Activated CD4-positive, alpha-beta T cell treated with anti-CD3 and anti-CD28 coated beads, Interleukin-2, amount 10 ng/mL, durations not matched to agents 24 days and 14 days (primary cell): ENCODE data around the gene UNC79. TPM values are rescaled to one million over a fixed set of nuclear protein-coding genes. Genes with fewer than 3 reads are reported as not detected.

Experiments used
- DNase-seq: peaks from one replicate; pipeline ENCODE4 v3.0.0; 2022
- H3K27ac Mint-ChIP-seq: one replicate; pipeline ENCODE4 v1.8.0; 2022; ENCODE audit warnings: mild to moderate bottlenecking, mixed read lengths
- H3K27me3 Mint-ChIP-seq: one replicate; pipeline ENCODE4 v1.8.0; 2022; ENCODE audit warnings: mixed read lengths
- H3K36me3 Mint-ChIP-seq: one replicate; pipeline ENCODE4 v1.8.0; 2022; ENCODE audit warnings: low read depth, mild to moderate bottlenecking, mixed read lengths
- H3K4me1 Mint-ChIP-seq: one replicate; pipeline ENCODE4 v1.8.0; 2021; ENCODE audit warnings: mixed read lengths
- H3K4me3 Mint-ChIP-seq: one replicate; pipeline ENCODE4 v1.8.0; 2022; ENCODE audit warnings: mild to moderate bottlenecking, moderate library complexity, mixed read lengths
- H3K9me3 Mint-ChIP-seq: one replicate; pipeline ENCODE4 v1.8.0; 2021; ENCODE audit warnings: mixed read lengths
- intact Hi-C: fragments of 100-400 bp; cut with micrococcal nuclease; formaldehyde crosslinking; loops from one replicate; pipeline ENCODE4 v1.15.1; 2023
- total RNA-seq: library from RNA; stranded (reverse); gene quantifications from 2 replicates; pipeline ENCODE4 v1.2.3, GENCODE V29; 2022

The UNC79 gene
- total RNA-seq, 1 donor from 2014 or later, result not detected

GRCh38 chr14:93715279-93715927 lies 284.7 kb downstream of the UNC79 start:
- intact Hi-C loops, result no loop called here
- Mint-ChIP-seq H3K9me3 (no peaks in the 10 kb centered on the region), H3K36me3 (no peaks in the 10 kb centered on the region)

GRCh38 chr14:93716002-93716745 lies 285.4 kb downstream of the UNC79 start:
- no peaks in the 10 kb centered on the region for H3K27me3 Mint-ChIP-seq
- H3K9me3 Mint-ChIP-seq, result no peaks in the 10 kb centered on the region
- H3K36me3 Mint-ChIP-seq, result no peaks in the 10 kb centered on the region
- H3K4me1 Mint-ChIP-seq, result no peaks in the 10 kb centered on the region
- intact Hi-C loops, result no loop called here
- no peak overlapping the region for H3K27ac Mint-ChIP-seq
- H3K4me3 Mint-ChIP-seq, result no peak overlapping the region
- DNase-seq, result no peak

More at GRCh38 chr14:93715279-93715927, 284.7 kb downstream of the UNC79 start:
- Mint-ChIP-seq H3K4me3 (no peak overlapping the region), H3K4me1 (no peaks in the 10 kb centered on the region), H3K27me3 (no peaks in the 10 kb centered on the region), H3K27ac (no peak overlapping the region)
- DNase-seq, result no peak

GRCh38 chr14:93716746-93717667 lies 286.3 kb downstream of the UNC79 start:
- Mint-ChIP-seq H3K9me3 (no peaks in the 10 kb centered on the region), H3K27ac (no peak overlapping the region), H3K4me3 (no peak overlapping the region), H3K4me1 (no peaks in the 10 kb centered on the region), H3K27me3 (no peaks in the 10 kb centered on the region), H3K36me3 (no peaks in the 10 kb centered on the region)
- DNase-seq, result no peak
- intact Hi-C loops, result no loop called here

GRCh38 chr14:93717668-93718320 lies 287.1 kb downstream of the UNC79 start:
- intact Hi-C loops, result no loop called here
- H3K36me3 Mint-ChIP-seq, result no peaks in the 10 kb centered on the region
- H3K27ac Mint-ChIP-seq, result no peak overlapping the region
- H3K4me1 Mint-ChIP-seq, result no peaks in the 10 kb centered on the region
- H3K27me3 Mint-ChIP-seq, result no peaks in the 10 kb centered on the region
- H3K9me3 Mint-ChIP-seq, result no peaks in the 10 kb centered on the region
- DNase-seq, result no peak
- no peak overlapping the region for H3K4me3 Mint-ChIP-seq

GRCh38 chr14:93719256-93719655 lies 288.5 kb downstream of the UNC79 start:
- H3K4me1 Mint-ChIP-seq, result no peaks in the 10 kb centered on the region
- no peaks in the 10 kb centered on the region for H3K9me3 Mint-ChIP-seq
- no peak for DNase-seq
- no peaks in the 10 kb centered on the region for H3K36me3 Mint-ChIP-seq
- intact Hi-C loops, result no loop called here
- no peaks in the 10 kb centered on the region for H3K27me3 Mint-ChIP-seq
- H3K27ac Mint-ChIP-seq, result no peak overlapping the region
- no peak overlapping the region for H3K4me3 Mint-ChIP-seq

- no peak overlapping the region for H3K27ac Mint-ChIP-seq
- H3K9me3 Mint-ChIP-seq, result no peaks in the 10 kb centered on the region
- no peak for DNase-seq
- no peaks in the 10 kb centered on the region for H3K27me3 Mint-ChIP-seq
- no peaks in the 10 kb centered on the region for H3K4me1 Mint-ChIP-seq
- intact Hi-C loops, result no loop called here
- H3K36me3 Mint-ChIP-seq, result no peaks in the 10 kb centered on the region
- H3K4me3 Mint-ChIP-seq, result no peak overlapping the region
These were observed 289.5 kb downstream of the UNC79 start for GRCh38 chr14:93720076-93720815.

GRCh38 chr14:93720981-93721483 lies 290.3 kb downstream of the UNC79 start:
- intact Hi-C loops, result no loop called here
- H3K9me3 Mint-ChIP-seq, result no peaks in the 10 kb centered on the region
- H3K4me1 Mint-ChIP-seq, result no peaks in the 10 kb centered on the region

GRCh38 chr14:93723001-93723400 lies 292.3 kb downstream of the UNC79 start:
- no peaks in the 10 kb centered on the region for H3K9me3 Mint-ChIP-seq
- H3K4me1 Mint-ChIP-seq, result no peaks in the 10 kb centered on the region
- no peak overlapping the region for H3K4me3 Mint-ChIP-seq
- intact Hi-C loops, result no loop called here
- DNase-seq, result no peak
- H3K36me3 Mint-ChIP-seq, result no peaks in the 10 kb centered on the region
- no peak overlapping the region for H3K27ac Mint-ChIP-seq
- no peaks in the 10 kb centered on the region for H3K27me3 Mint-ChIP-seq

More at GRCh38 chr14:93720981-93721483, 290.3 kb downstream of the UNC79 start:
- no peaks in the 10 kb centered on the region for H3K27me3 Mint-ChIP-seq
- no peaks in the 10 kb centered on the region for H3K36me3 Mint-ChIP-seq
- no peak overlapping the region for H3K27ac Mint-ChIP-seq
- DNase-seq, result no peak
- no peak overlapping the region for H3K4me3 Mint-ChIP-seq

- H3K27me3 Mint-ChIP-seq, result no peaks in the 10 kb centered on the region
- H3K36me3 Mint-ChIP-seq, result no peaks in the 10 kb centered on the region
- H3K27ac Mint-ChIP-seq, result no peak overlapping the region
- no peaks in the 10 kb centered on the region for H3K9me3 Mint-ChIP-seq
- no peak for DNase-seq
- intact Hi-C loops, result no loop called here
- H3K4me3 Mint-ChIP-seq, result no peak overlapping the region
- H3K4me1 Mint-ChIP-seq, result no peaks in the 10 kb centered on the region
These were observed 294.4 kb downstream of the UNC79 start for GRCh38 chr14:93725002-93725582.

- H3K36me3 Mint-ChIP-seq, result no peaks in the 10 kb centered on the region
- H3K27ac Mint-ChIP-seq, result no peak overlapping the region
- no peak overlapping the region for H3K4me3 Mint-ChIP-seq
- H3K9me3 Mint-ChIP-seq, result no peaks in the 10 kb centered on the region
- no peak for DNase-seq
- intact Hi-C loops, result no loop called here
- H3K4me1 Mint-ChIP-seq, result no peaks in the 10 kb centered on the region
- no peaks in the 10 kb centered on the region for H3K27me3 Mint-ChIP-seq
These were observed 295.3 kb downstream of the UNC79 start for GRCh38 chr14:93725993-93726392.

GRCh38 chr14:93727039-93727740 lies 296.5 kb downstream of the UNC79 start:
- intact Hi-C loops, result no loop called here
- H3K4me3 Mint-ChIP-seq, result no peak overlapping the region
- no peaks in the 10 kb centered on the region for H3K36me3 Mint-ChIP-seq
- H3K27me3 Mint-ChIP-seq, result no peaks in the 10 kb centered on the region
- no peaks in the 10 kb centered on the region for H3K9me3 Mint-ChIP-seq
- no peaks in the 10 kb centered on the region for H3K4me1 Mint-ChIP-seq
- DNase-seq, result no peak
- H3K27ac Mint-ChIP-seq, result no peak overlapping the region

- H3K4me1 Mint-ChIP-seq, result no peaks in the 10 kb centered on the region
- no peaks in the 10 kb centered on the region for H3K27me3 Mint-ChIP-seq
- H3K4me3 Mint-ChIP-seq, result no peak overlapping the region
- no peaks in the 10 kb centered on the region for H3K9me3 Mint-ChIP-seq
- H3K27ac Mint-ChIP-seq, result no peak overlapping the region
- no peaks in the 10 kb centered on the region for H3K36me3 Mint-ChIP-seq
- DNase-seq, result no peak
- intact Hi-C loops, result no loop called here
These were observed 297.3 kb downstream of the UNC79 start for GRCh38 chr14:93727917-93728650.
